Aorta (tissue), 5 donors: ENCODE results near the gene ARHGAP25. TPM values are rescaled to one million over a fixed set of nuclear protein-coding genes. Genes with fewer than 3 reads are reported as not detected.
A peak's percentile ranks its signal among the peaks of the same experiment; 100 is the strongest.

Experiments used
- ATAC-seq: fragments of 200-7000 bp; cut with Tn5 transposase; one replicate; pipeline ENCODE4 v1.9.1; 2022; ENCODE audit warnings: moderate library complexity; ENCODE audit not compliant: low FRiP score
- DNase-seq, 2 donors: peaks; one replicate each; pipeline ENCODE4 v3.0.0-alpha.2; 2020
- H3K27ac ChIP-seq, 2 donors: one replicate each; pipeline ENCODE4 v1.5.1; 2013; ENCODE audit warnings: low read length in 2 of 2, mild to moderate bottlenecking in 2 of 2, moderate library complexity in 2 of 2, control low read depth in 1 of 2, inconsistent platforms in 1 of 2, low read depth in 1 of 2
- H3K27me3 ChIP-seq, 2 donors: one replicate each; pipeline ENCODE4 v1.6.1; 2013; ENCODE audit warnings: control low read depth in 1 of 2, low read length in 1 of 2, mild to moderate bottlenecking in 1 of 2, moderate library complexity in 1 of 2; ENCODE audit not compliant: insufficient read depth in 2 of 2, control insufficient read depth in 1 of 2
- H3K36me3 ChIP-seq, 2 donors: one replicate each; pipeline ENCODE4 v1.6.1; 2013; ENCODE audit warnings: control low read depth in 1 of 2, low read length in 1 of 2, mild to moderate bottlenecking in 1 of 2; ENCODE audit not compliant: insufficient read depth in 2 of 2, control insufficient read depth in 1 of 2
- H3K4me1 ChIP-seq, 2 donors: one replicate each; pipeline ENCODE4 v1.6.1; 2013; ENCODE audit warnings: low read length in 2 of 2, control low read depth in 1 of 2, mild to moderate bottlenecking in 1 of 2, moderate library complexity in 1 of 2; ENCODE audit not compliant: insufficient read depth in 2 of 2, control insufficient read depth in 1 of 2
- H3K4me3 ChIP-seq, 2 donors: one replicate each; pipeline ENCODE4 v1.5.1; 2013; ENCODE audit warnings: low read length in 2 of 2, control low read depth in 1 of 2, mild to moderate bottlenecking in 1 of 2
- H3K9me3 ChIP-seq: one replicate; pipeline ENCODE4 v1.6.1; 2013; ENCODE audit warnings: mild to moderate bottlenecking, low read length; ENCODE audit not compliant: control insufficient read depth
- WGBS, 2 donors: extraction: QIAGEN DNeasy Blood & Tissue Kit; methylation state at CpG; one replicate each; pipeline ENCODE4 v1.1.7; 2013; 5-methylcytosine and 5-hydroxymethylcytosine counted together
- intact Hi-C, 2 donors: fragments of 100-400 bp; cut with DNase I; formaldehyde crosslinking; loops; one replicate each; pipeline versions ENCODE4 v1.14.2 to v1.15.0; 2022
- polyA plus RNA-seq, 2 donors: library from polyadenylated mRNA; stranded (reverse); fragments of 200-250 nt; gene quantifications; one replicate each; pipeline ENCODE4 v1.2.3, GENCODE V29; 2013
- total RNA-seq, 2 donors: library from RNA; stranded (reverse); fragmentation: NEBNext Ultra II Directional; extraction: Animal tissue kit (Norgen Biotek cat#: 25700); gene quantifications; one replicate each; pipeline ENCODE4 v1.2.1, GENCODE V29; 2021
- donor health status: healthy with polysubstance abuse.
- donor health status: Bipolar disorder and iron deficiency.
- donor health status: DM: no; HTN: no; CAD: no.
- donor health status: DM: no; HTN: no; CAD: no.
- donor health status: DM: yes; HTN: yes; CAD: no.

ARHGAP25 gene
- total and polyA plus RNA-seq, 4 donors, result 2.6 to 21.1 (median 6.4) TPM

DNA sequence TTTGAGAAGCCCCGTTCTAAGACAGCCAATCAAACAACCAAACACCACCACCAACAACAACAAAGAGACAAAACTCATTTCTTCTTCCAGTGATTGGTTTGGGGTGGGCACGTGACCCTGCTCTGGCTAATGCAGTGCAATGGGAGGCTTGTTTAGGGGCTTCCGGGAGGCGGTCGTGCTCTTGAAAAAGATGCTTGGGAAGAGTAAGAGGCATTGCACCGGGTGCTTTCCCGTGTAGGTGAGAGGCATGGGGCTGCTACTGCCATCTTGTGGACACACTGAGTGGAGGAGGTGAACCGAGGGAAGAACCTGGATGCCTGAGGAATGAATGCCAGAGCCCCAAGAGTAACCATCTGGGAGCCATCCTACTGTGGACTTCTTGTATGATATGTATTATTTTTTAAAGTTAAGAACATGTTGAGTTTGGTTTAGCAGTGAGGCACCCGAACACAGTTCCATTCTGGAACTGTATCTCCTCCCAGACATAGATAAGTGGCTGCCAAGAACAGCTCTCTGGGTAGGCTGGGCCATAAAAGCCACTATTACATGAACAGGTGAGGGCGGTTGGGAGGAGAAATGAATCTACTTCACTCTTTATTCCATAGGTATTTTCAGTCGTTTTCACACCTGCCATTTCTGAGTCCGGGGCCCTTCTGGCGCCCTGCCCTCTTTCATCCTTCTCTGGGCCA lies 19.1 kb upstream of the ARHGAP25 start:
- no peaks in the 10 kb centered on the region for H3K4me1 ChIP-seq
- ATAC-seq (no peak), DNase-seq (peak in 1 of 2 donors; percentile 59)
- H3K27me3 ChIP-seq, result peaks cover 0 to 1% of the 10 kb centered on the region in 2 donors
- no peak overlapping the region for H3K27ac ChIP-seq
- no peaks in the 10 kb centered on the region for H3K9me3 ChIP-seq
- no peaks in the 10 kb centered on the region for H3K36me3 ChIP-seq
- no peak overlapping the region for H3K4me3 ChIP-seq
- 36 to 41% methylated on average over 13 of the region's 13 CpGs for WGBS, 2 donors
- intact Hi-C loops, result loop anchor here (5.0 kb wide), 1 partner anchor 253 kb away; no protein-coding TSS in a partner anchor

DNA sequence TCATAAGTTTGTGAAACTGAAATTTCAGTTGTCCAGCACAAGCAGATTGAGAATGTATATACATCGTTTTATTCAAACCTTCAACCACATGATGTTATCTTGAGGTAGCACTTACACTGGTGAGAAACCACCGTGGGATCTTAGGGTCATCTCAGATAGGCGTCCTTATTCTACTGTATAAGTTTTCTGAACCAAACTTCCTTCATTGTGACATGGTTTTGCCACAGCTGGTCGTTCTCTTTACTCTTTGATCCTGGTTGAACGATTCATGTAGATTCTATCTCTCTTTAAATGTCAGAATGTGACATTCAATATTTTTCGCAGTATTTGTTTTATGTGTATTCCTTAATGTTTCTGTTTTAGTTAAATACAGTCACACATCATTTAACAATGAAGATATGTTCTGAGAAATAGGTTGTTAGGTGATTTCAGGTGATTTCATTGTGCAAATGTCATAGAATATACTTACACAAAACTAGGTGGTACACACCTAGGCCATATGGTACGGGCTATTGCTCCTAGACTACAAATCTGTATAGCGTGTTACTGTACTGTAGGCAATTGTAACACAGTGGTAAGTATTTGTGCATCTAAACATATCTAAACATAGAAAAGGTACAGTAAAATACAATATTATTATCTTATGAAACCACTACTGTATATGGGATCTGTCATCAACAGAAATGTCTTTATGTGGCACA lies 17.9 kb upstream of the ARHGAP25 start:
- intact Hi-C loops, result loop anchor here (5.0 kb wide), 1 partner anchor 254 kb away; no protein-coding TSS in a partner anchor
- Histone ChIP-seq H3K27ac (no peak overlapping the region), H3K27me3 (peaks cover 0 to 1% of the 10 kb centered on the region in 2 donors), H3K36me3 (no peaks in the 10 kb centered on the region), H3K4me3 (no peak overlapping the region), H3K9me3 (no peaks in the 10 kb centered on the region), H3K4me1 (no peaks in the 10 kb centered on the region)
- ATAC-seq (no peak), DNase-seq (no peak)
- WGBS, 2 donors, result 86 to 91% methylated on average over 8 of the region's 8 CpGs

DNA sequence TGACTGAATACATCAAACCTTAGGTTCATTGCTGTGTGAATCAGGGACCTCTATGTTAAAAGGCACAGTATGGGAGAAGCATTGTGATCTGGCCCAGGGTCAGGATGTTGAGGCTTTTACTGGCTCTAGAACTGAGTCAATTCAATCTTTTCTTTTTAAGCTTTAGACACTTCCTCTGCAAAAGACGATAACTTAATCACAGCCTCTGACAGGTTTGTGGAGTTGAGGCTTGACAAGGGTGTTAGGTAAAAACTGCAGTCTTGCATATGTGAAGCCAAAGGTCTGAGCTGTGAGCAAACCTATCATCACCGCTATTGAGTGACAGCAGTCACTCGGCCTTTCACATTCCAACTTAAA lies 17.3 kb upstream of the ARHGAP25 start:
- ATAC-seq, result no peak
- intact Hi-C loops, result loop anchor here (5.0 kb wide), 1 partner anchor 255 kb away; no protein-coding TSS in a partner anchor
- WGBS, 2 donors, result 74 to 76% methylated on average over 3 of the region's 3 CpGs

DNA sequence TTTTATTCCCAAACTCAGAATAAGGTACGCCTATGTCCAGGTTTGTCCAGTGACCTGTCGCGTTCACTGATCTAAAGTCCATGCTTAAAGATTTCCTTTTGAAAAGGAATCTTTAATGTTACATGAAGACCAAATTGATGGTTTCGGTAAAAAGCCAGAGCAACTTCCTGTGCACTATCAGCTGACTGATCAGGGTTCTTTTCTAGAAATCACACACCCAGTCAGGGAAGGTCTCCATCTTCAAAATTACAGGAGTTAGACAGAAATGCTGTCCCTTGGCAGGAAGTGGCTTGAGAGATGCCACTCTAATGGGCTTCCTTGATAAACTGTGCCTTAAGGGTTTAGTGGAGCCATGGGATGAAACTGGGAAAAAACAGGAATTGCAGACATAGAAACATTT lies 14.7 kb upstream of the ARHGAP25 start:
- Histone ChIP-seq H3K27ac (no peak overlapping the region), H3K4me3 (no peak overlapping the region), H3K36me3 (no peaks in the 10 kb centered on the region), H3K27me3 (peaks cover 0 to 1% of the 10 kb centered on the region in 2 donors), H3K9me3 (no peaks in the 10 kb centered on the region), H3K4me1 (no peaks in the 10 kb centered on the region)
- no peak for ATAC-seq
- intact Hi-C loops, result loop anchor here (5.0 kb wide), 1 partner anchor 258 kb away; no protein-coding TSS in a partner anchor
- WGBS, 2 donors, result 93 to 94% methylated on average over 4 of the region's 4 CpGs
- DNase-seq, result no peak

More for the DNA sequence above, 17.3 kb upstream of the ARHGAP25 start:
- H3K27ac ChIP-seq, result no peak overlapping the region
- DNase-seq, result no peak
- no peaks in the 10 kb centered on the region for H3K36me3 ChIP-seq
- no peaks in the 10 kb centered on the region for H3K9me3 ChIP-seq
- H3K4me3 ChIP-seq, result no peak overlapping the region
- no peaks in the 10 kb centered on the region for H3K4me1 ChIP-seq
- H3K27me3 ChIP-seq, result peaks cover 0 to 1% of the 10 kb centered on the region in 2 donors

DNA sequence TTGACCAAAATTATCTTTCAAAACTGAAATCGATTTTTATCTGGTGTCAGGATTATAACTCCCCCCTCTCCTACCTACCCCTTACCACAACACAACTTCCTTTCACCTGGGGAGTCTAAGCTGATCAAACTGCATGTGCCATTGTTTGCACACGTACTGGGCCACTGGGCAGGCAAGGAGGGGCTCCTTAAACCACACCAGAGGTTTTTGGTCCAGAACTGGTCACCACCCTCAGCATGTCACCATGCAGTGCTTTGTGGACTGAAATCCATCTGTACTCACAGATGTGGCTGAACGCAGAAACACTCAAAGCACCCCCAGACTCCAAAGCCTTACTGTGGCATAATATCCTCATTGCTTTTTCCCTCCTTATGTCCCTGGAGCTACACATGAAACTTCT lies 13.9 kb upstream of the ARHGAP25 start:
- DNase-seq, result no peak
- intact Hi-C loops, result no loop called here

DNA sequence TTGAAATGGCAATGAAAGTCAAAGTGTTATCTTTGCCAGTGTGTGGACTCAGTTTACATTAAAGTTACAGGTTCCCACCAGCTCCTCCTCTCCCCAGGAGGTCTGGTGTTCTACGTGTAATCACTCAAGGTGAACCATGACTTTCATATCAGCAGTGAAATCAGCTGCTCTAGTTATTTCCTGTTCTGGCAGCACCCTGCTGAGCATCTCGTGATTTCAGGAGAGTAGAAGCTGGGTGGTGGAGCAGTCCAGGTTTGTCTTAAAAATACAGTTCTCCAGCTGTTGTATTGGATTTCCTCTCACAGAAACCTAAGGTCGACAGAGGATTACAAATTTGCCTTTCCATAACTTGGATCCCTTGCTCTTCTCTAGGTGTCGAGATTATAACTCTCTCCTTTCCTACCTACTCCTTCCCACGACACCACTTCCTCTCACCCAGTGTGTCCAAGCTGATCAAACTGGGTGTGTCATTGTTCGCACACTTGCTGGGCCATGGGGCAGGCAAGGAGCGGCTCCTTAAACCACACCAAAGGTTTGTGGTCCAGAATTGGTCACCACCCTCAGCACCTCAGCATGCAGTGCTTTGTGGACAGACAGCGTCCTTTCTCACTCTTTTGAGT lies 13.0 kb upstream of the ARHGAP25 start:
- ATAC-seq (no peak), DNase-seq (no peak)
- WGBS, 2 donors, result 77 to 79% methylated on average over 8 of the region's 8 CpGs
- H3K4me1 ChIP-seq, result no peaks in the 10 kb centered on the region
- peaks cover 0 to 1% of the 10 kb centered on the region in 2 donors for H3K27me3 ChIP-seq
- no peaks in the 10 kb centered on the region for H3K9me3 ChIP-seq
- intact Hi-C loops, result no loop called here
- H3K4me3 ChIP-seq, result no peak overlapping the region
- no peak overlapping the region for H3K27ac ChIP-seq
- H3K36me3 ChIP-seq, result no peaks in the 10 kb centered on the region

More for the DNA sequence above, 13.9 kb upstream of the ARHGAP25 start:
- no peak overlapping the region for H3K4me3 ChIP-seq
- ATAC-seq, result no peak
- H3K27ac ChIP-seq, result no peak overlapping the region
- H3K4me1 ChIP-seq, result no peaks in the 10 kb centered on the region
- no peaks in the 10 kb centered on the region for H3K9me3 ChIP-seq
- no peaks in the 10 kb centered on the region for H3K36me3 ChIP-seq
- 69 to 70% methylated on average over 3 of the region's 3 CpGs for WGBS, 2 donors
- peaks cover 0 to 1% of the 10 kb centered on the region in 2 donors for H3K27me3 ChIP-seq

DNA sequence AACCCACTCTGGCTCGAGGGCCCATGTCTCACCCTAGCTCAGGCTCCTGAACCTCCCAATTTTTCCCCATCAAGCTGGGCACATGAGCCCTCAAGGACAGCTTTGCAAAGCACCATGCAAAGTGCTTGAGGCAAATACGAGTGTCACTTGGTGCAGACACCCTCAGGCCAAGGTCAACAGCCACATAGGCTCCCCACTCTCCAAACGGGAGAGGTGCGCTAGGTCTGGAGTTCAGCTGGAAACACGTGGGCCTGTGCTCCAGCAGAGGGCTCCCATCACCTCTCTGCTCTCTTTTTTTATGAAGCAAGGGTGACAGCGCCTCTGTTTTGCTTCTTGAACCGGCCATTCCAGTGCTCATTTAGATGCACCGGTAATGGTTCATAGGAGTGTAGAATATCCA lies 11.9 kb upstream of the ARHGAP25 start:
- H3K36me3 ChIP-seq, result no peaks in the 10 kb centered on the region
- intact Hi-C loops, result no loop called here
- H3K27ac ChIP-seq, result no peak overlapping the region
- 77 to 78% methylated on average over 8 of the region's 8 CpGs for WGBS, 2 donors
- H3K27me3 ChIP-seq, result no peaks in the 10 kb centered on the region
- no peaks in the 10 kb centered on the region for H3K4me1 ChIP-seq
- DNase-seq, result no peak
- H3K9me3 ChIP-seq, result no peaks in the 10 kb centered on the region
- no peak overlapping the region for H3K4me3 ChIP-seq
- no peak for ATAC-seq

DNA sequence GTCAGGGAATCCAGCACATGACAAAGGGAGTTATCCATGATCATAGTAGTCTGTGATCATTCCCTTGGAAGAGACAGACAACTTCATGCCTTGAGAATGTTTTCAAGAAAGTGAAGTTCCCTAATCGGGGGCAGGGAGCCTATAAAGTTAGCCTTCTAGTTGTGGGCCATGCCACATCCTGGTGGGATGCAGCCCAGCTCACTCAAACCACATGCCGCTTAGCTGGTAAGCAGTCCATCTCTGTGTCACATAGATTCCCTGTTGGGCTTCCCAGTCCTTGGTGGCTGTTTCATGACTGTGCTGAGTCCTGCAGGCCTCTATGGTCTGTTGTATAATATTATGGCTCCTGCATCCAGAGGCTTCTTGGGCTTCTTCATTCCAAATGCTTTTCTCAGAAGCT lies 11.4 kb upstream of the ARHGAP25 start:
- no peaks in the 10 kb centered on the region for H3K27me3 ChIP-seq
- DNase-seq (no peak), ATAC-seq (no peak)
- no peak overlapping the region for H3K27ac ChIP-seq
- no peak overlapping the region for H3K4me3 ChIP-seq
- no peaks in the 10 kb centered on the region for H3K9me3 ChIP-seq
- H3K36me3 ChIP-seq, result no peaks in the 10 kb centered on the region
- H3K4me1 ChIP-seq, result no peaks in the 10 kb centered on the region
- 91 to 94% methylated on average over 2 of the region's 2 CpGs for WGBS, 2 donors
- intact Hi-C loops, result no loop called here
